Mucosa of rectum (tissue), 2 donors: ENCODE results near the gene MLKL.
"Not testable (repeated sequence)": the region's sequence is repeated elsewhere in the genome, so short reads cannot be mapped to it uniquely, and the experiment has no call there.

Experiments used
- H3K27ac ChIP-seq, 2 donors: one replicate each; pipeline ENCODE4 v1.7.0; 2013; ENCODE audit warnings: inconsistent platforms in 2 of 2, low read depth in 2 of 2, low read length in 2 of 2
- H3K27me3 ChIP-seq, 2 donors: one replicate each; pipeline ENCODE4 v1.7.0; 2013; ENCODE audit warnings: low read length in 2 of 2; ENCODE audit not compliant: control insufficient read depth in 2 of 2, insufficient read depth in 2 of 2
- H3K36me3 ChIP-seq, 2 donors: one replicate each; pipeline ENCODE4 v1.7.0; 2013; ENCODE audit warnings: low read length in 2 of 2; ENCODE audit not compliant: control insufficient read depth in 2 of 2, insufficient read depth in 2 of 2
- H3K4me1 ChIP-seq, 2 donors: one replicate each; pipeline ENCODE4 v1.7.0; 2013; ENCODE audit warnings: low read length in 2 of 2, mild to moderate bottlenecking in 1 of 2; ENCODE audit not compliant: control insufficient read depth in 2 of 2, insufficient read depth in 2 of 2
- H3K4me3 ChIP-seq, 2 donors: one replicate each; pipeline ENCODE4 v1.7.0; 2013; ENCODE audit warnings: low read length in 2 of 2
- H3K9ac ChIP-seq, 2 donors: one replicate each; pipeline ENCODE4 v1.7.0; 2013; ENCODE audit warnings: low read length in 2 of 2, low read depth in 1 of 2, mild to moderate bottlenecking in 1 of 2
- H3K9me3 ChIP-seq, 2 donors: one replicate each; pipeline ENCODE4 v1.7.0; 2013; ENCODE audit warnings: low read length in 2 of 2; ENCODE audit not compliant: control insufficient read depth in 2 of 2
- donor health status: healthy.
- donor health status: Normal muscosa, but diverticular disease.

Gene MLKL

DNA sequence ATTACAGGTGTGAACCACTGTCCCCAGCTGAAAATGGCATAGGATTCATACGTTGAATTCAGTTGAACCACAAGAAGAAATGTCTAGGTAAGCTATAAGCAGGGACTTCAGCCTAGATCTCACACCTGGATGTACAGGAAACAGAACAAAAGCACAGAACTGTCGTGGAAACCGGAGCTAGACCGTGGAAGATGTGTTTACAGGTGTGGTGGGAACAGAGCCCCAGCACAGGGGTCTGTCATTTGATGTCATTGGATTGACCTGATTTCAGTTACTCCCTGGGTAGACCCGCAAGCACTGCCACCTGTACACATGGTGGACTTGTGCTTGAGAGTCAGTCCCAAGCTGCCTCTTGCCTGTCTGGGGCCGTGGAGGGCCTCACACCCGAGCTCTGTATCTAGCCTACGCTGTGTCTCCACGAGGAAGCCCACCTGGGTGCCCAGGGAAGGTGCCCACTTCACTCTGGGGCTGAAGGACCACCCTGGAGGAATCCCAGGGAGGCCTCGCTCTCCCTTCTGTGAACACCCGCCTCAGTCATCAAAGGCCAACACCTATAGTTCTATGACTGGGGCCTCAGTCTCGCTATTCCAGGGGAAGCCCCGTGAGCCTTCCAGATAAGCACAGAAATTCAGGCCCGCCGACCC, 32.2 kb upstream of the MLKL start:
- H3K36me3 ChIP-seq = peaks cover 0 to 3% of the 10 kb centered on the region in 2 donors
- H3K9ac ChIP-seq = no peak overlapping the region
- no peak overlapping the region for H3K4me3 ChIP-seq
- no peaks in the 10 kb centered on the region for H3K9me3 ChIP-seq
- no peak overlapping the region for H3K27ac ChIP-seq
- H3K27me3 ChIP-seq = no peaks in the 10 kb centered on the region
- H3K4me1 ChIP-seq = peaks cover 12 to 20% of the 10 kb centered on the region in 2 donors

DNA sequence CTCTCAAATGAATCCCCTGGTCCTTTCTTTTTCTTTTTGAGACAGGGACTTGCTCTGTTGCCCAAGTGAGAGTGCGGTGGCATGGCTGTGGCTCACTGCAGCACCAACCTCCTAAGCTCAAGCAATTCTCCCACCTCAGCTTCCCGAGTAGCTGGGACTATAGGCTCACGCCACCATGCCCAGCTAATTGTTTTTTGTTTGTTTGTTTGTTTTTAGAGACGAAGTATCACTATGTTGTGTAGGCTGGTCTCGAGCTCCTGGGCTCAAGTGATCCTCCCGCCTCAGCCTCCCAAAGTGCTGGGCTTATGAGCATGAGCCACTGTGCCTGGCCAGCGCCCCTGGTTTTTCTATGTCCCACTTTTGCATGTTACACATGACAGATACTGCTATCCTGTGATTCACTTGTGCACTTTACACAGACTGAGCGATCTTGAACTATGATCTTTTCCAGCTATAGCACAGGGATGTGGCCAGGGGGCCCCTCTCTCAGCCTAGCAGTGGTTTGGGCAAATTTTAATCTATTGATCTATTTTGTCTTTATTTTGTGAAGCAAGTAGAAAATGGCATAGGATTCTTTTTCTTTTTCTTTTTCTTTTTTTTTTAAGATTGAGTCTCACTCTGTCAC, 31.3 kb upstream of the MLKL start:
- H3K36me3 ChIP-seq = peaks cover 2 to 3% of the 10 kb centered on the region in 2 donors
- H3K27ac ChIP-seq = peak overlapping the region; percentile 13 to 16
- H3K9me3 ChIP-seq = peaks cover 0 to 3% of the 10 kb centered on the region in 2 donors
- H3K9ac ChIP-seq = no peak overlapping the region
- H3K27me3 ChIP-seq = no peaks in the 10 kb centered on the region
- H3K4me3 ChIP-seq = no peak overlapping the region
- peaks cover 12 to 20% of the 10 kb centered on the region in 2 donors for H3K4me1 ChIP-seq

DNA sequence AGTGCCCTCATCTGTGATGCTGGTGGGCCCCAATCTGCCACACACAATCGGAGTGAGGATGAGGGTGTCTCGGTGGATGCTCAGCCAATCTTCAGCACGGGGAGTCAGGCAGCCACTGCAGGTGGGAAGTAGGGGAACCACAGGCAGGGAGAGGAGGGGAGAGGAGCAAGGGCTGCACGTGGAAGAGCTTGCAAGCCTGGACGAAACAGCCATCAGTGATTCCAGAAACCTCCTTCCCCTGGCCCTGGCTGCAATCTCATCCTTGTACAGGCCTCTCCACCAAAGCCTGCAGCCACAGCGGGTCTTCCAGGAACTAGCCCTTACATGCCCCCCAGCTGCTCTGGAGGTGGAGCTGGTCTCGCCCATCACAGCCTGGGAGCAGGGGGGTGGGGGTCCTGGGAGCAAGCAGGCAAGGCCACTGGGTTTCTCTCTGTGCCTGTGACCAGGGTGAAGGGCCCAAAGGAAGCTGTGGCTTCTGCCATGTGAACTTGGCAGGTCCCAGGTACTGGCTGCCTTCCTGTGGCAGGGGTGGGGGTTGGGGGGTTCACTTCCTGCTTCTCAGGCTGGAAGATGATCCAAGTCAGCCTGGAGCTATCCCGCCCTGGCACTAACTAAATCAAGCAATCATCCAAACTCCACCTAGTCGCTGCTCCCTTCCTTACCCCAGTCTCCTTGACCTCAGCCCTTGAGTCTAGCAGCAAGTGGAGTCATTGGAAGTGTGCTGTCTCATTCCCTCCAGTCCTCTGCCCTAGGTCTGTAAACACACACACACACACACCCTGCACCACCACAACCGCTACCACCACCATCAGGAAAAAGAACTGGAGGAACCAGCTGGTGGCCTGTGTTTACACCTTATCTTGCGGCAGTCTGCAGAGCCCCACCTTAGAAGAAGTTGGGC, 29.4 kb upstream of the MLKL start:
- H3K4me1 ChIP-seq = peaks cover 16 to 25% of the 10 kb centered on the region in 2 donors
- peak overlapping the region; percentile 94 to 95 for H3K27ac ChIP-seq
- no peaks in the 10 kb centered on the region for H3K27me3 ChIP-seq
- peak overlapping the region in 1 of 2 donors; percentile 14 for H3K4me3 ChIP-seq
- H3K9ac ChIP-seq = peak overlapping the region; percentile 47 to 66
- peaks cover 3% of the 10 kb centered on the region in 2 donors for H3K36me3 ChIP-seq
- H3K9me3 ChIP-seq = peaks cover 3 to 6% of the 10 kb centered on the region in 2 donors

DNA sequence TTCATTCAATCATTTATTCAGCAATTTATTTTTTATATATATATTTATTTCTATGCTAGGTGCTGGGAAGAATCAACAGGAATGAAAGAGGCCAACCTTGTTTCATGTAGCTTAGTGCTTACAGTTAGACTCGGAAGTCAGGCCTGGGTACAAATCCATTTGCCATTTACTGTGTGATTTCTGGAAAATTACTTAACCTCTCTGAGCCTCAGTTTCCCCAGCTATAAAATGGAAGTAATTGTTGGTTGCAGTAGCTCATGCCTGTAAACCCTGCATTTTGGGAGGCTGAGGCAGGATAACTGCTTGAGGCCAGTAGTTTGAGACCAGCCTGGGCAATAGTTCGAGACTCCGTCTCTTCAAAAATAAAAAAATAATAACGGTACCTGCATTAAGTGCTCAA, 27.2 kb upstream of the MLKL start:
- no peak overlapping the region for H3K27ac ChIP-seq
- peaks cover 16 to 26% of the 10 kb centered on the region in 2 donors for H3K4me1 ChIP-seq
- H3K9ac ChIP-seq = no peak overlapping the region

DNA sequence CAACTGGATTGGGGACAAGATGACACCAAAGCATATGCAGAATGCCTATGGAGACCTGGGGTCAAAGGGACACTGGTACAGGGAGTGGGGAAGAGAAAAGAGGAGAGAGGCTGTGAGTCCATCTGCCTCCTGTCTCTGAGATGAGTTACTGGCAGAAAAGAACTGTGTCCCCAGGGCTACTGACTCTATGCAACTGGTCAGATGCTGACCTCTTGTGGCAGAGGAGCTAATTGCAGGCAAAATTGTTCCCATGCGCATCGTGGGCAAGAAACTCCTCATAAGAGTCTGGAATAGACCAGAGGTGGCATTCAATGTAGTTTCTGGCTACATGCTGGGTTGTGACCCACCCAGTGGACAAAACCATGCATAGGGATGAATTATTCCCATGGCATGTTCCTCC, 26.1 kb upstream of the MLKL start:
- peaks cover 3 to 6% of the 10 kb centered on the region in 2 donors for H3K9me3 ChIP-seq
- no peak overlapping the region for H3K4me3 ChIP-seq
- peaks cover 3 to 5% of the 10 kb centered on the region in 2 donors for H3K36me3 ChIP-seq
- H3K27ac ChIP-seq = peak overlapping the region; percentile 1 to 35
- peaks cover 16 to 26% of the 10 kb centered on the region in 2 donors for H3K4me1 ChIP-seq
- no peaks in the 10 kb centered on the region for H3K27me3 ChIP-seq
- H3K9ac ChIP-seq = no peak overlapping the region

More for the DNA sequence above, 27.2 kb upstream of the MLKL start:
- no peaks in the 10 kb centered on the region for H3K27me3 ChIP-seq
- peaks cover 3 to 5% of the 10 kb centered on the region in 2 donors for H3K36me3 ChIP-seq
- peaks cover 3 to 6% of the 10 kb centered on the region in 2 donors for H3K9me3 ChIP-seq
- H3K4me3 ChIP-seq = no peak overlapping the region

DNA sequence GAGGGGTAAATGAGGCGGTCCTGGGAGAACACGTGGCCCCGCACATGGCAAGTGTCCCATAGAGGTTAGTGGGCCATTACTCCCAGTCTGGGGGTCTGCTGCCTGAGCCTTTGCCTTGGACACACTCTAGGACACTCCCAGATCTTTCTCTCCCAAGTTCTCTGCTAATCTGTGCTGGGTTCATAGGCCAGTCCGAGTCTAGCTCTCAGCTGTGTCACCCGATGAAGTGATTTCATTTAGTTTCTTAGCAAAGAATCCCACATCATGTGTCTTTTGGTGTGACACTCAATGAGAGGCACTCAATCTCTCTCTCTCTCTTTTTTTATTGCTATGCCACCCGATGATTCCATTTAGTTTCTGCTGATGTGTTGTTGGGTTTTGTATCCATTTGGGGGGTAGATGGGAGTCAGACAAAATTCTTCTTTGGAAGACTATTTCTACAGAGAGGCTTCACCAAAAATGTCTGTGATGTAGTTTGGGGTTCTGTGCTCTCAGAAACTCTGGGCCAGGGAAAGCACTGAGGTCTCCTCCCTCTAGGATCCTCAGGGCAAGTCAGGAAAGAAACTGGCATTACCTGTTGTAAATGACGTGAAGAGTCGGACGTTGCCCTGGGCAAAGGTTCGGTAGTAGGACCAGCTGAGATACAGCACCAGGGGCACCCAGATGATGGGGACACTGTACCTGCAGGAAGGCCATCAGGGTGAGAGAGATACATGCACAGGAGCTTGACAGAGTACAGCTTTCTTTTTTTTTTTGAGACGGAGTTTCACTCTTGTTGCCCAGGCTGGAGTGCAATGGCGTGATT, 25.2 kb upstream of the MLKL start:
- peaks cover 0 to 2% of the 10 kb centered on the region in 2 donors for H3K27me3 ChIP-seq
- no peak overlapping the region for H3K4me3 ChIP-seq
- H3K27ac ChIP-seq = peak overlapping the region; percentile 50 to 63
- H3K4me1 ChIP-seq = peaks cover 16 to 24% of the 10 kb centered on the region in 2 donors
- peaks cover 3 to 5% of the 10 kb centered on the region in 2 donors for H3K36me3 ChIP-seq
- H3K9ac ChIP-seq = no peak overlapping the region
- peaks cover 3 to 6% of the 10 kb centered on the region in 2 donors for H3K9me3 ChIP-seq

DNA sequence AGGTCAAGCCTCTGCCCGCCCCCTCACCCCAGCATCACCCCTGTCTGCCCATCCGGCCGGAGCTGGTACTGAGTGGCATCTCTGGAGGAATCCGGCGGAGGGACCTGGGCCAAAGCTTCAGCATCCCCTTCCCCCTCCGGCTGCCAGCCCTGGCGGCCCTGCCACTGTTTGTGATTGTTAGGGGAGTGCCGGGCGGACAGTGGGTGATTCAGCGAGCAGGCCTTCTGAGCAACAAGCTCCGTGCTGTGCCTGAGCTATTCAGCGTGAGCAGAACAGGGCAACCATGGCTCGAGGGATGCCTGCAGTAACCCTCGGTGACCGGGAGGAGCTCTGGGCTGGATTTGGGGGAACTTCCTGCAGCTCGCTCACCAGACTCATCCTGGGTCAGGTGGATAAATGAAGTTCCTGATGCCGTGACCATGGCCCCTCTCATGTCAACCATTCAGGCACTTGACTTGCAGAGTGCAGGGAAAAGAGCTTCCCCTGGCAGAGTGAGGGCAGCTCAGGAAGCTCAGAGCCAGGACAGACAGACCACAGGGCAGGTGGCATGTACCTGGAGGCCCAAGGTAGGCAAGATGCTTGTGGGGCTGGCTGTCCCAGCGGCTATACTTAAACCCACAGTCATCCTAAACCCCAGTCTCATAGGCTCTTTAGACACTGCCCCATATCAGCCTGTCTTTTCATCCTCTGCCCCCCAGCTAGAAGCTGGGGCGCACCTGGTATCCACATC, 24.3 kb upstream of the MLKL start:
- H3K27ac ChIP-seq = peak overlapping the region; percentile 50 to 63
- H3K9me3 ChIP-seq = peaks cover 3 to 6% of the 10 kb centered on the region in 2 donors
- no peak overlapping the region for H3K9ac ChIP-seq
- H3K27me3 ChIP-seq = peaks cover 0 to 2% of the 10 kb centered on the region in 2 donors
- H3K4me3 ChIP-seq = no peak overlapping the region
- H3K36me3 ChIP-seq = peaks cover 3 to 5% of the 10 kb centered on the region in 2 donors
- peaks cover 11 to 15% of the 10 kb centered on the region in 2 donors for H3K4me1 ChIP-seq

DNA sequence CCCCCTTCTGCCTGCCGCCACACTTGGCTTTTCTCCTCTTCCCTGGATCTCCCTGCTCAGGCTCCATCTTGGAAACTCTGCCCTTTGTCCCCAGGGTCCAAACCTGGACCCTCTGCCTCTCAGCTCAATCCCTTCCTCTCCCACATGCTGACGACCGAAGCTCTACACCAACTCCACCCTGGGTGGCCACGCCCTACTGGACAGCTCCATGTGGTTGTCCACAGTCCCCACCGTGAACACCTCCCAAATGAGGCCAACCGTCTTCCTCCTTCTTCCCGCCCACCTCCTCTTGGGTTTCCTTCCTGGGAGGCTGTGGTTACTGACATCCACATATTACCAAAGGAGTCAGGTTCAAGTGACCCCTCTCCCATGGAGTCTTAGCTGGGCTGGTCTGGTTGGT, 22.6 kb upstream of the MLKL start:
- Histone ChIP-seq H3K9me3 (peaks cover 3 to 6% of the 10 kb centered on the region in 2 donors), H3K4me3 (no peak overlapping the region), H3K27me3 (peaks cover 0 to 2% of the 10 kb centered on the region in 2 donors), H3K4me1 (peaks cover 4 to 6% of the 10 kb centered on the region in 2 donors), H3K9ac (no peak overlapping the region), H3K36me3 (peaks cover 2 to 7% of the 10 kb centered on the region in 2 donors), H3K27ac (no peak overlapping the region)

DNA sequence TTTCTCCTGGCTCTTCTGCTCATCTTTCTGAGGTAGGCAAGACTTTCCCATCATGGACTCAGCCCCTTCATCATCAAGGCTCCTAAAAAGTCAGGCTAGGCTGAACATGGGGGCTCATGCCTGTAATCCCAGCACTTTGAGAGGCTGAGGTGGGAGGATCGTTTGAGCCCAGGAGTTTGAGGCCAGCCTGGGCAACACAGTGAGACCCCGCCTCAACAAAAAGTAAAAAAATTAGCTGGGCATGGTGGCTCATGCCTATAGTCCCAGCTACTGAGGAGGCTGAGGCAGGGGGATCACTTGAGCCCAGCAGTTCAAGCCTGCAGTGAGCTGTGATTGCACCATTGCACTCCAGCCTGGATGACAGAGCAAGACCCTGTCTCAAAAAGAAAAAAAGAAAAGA, 21.5 kb upstream of the MLKL start:
- not testable (repeated sequence) for H3K36me3 ChIP-seq, H3K27ac ChIP-seq, H3K9me3 ChIP-seq, H3K4me3 ChIP-seq, H3K27me3 ChIP-seq, H3K4me1 ChIP-seq, H3K9ac ChIP-seq
